SK-N-SH (cell line): ENCODE results near the gene DCAF17.

Source experiments
- CHD2 ChIP-seq: fragments of 150-350 bp; IDR thresholded peaks from 2 replicates; pipeline ENCODE4 v1.6.1; 2018; ENCODE audit warnings: low read length; ENCODE audit not compliant: partially characterized antibody
- FOXJ3 ChIP-seq: sonication (generic); formaldehyde crosslinking; IDR thresholded peaks from 2 replicates; pipeline ENCODE4 v1.5.1; 2020; ENCODE audit warnings: mild to moderate bottlenecking, missing genetic modification reagents
- FOXM1 ChIP-seq: IDR thresholded peaks from 2 replicates; pipeline ENCODE4 v1.4.0; 2012; ENCODE audit warnings: low read depth, mild to moderate bottlenecking
- RFX5 ChIP-seq: IDR thresholded peaks from 2 replicates; pipeline ENCODE4 v1.6.1; 2012; ENCODE audit warnings: mild to moderate bottlenecking, improper control_type of control experiment, low read length
- RXRA ChIP-seq: IDR thresholded peaks from 2 replicates; pipeline ENCODE4 v1.4.0; 2012; ENCODE audit warnings: low read depth, mild to moderate bottlenecking, borderline replicate concordance
- YY1 ChIP-seq: IDR thresholded peaks from 2 replicates; pipeline ENCODE4 v1.4.0; 2012; ENCODE audit warnings: low read depth, mild to moderate bottlenecking
- TF ChIP-seq, protein P1 (sequence below): fragments of 200-600 bp; sonication (generic); IDR thresholded peaks from 2 replicates; pipeline ENCODE4 v1.6.1; 2017; ENCODE audit warnings: antibody characterized with exemption, mild to moderate bottlenecking, moderate library complexity
- TF ChIP-seq, protein P2 (sequence below): IDR thresholded peaks from 2 replicates; pipeline ENCODE4; 2012

DNA sequence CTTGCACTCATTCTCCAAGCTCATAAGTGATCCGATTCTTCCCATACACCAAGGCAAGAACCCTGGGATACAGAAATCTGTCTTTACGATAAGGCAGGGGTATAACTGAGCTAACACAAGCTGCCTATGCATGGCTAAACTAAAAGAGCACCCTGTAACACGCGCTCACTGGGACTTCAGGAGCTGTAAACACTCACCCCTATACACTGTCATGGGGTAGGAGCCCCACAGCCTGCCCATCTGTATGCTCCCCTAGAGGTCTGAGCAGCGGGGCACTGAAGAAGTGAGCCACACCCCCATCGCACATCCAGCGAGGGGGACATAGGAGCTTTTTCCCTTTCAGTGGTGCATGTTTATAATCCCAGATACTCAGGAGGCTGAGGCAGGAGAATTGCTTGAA, 47.0 kb upstream of the DCAF17 start:
- TF ChIP-seq, protein P1, sequence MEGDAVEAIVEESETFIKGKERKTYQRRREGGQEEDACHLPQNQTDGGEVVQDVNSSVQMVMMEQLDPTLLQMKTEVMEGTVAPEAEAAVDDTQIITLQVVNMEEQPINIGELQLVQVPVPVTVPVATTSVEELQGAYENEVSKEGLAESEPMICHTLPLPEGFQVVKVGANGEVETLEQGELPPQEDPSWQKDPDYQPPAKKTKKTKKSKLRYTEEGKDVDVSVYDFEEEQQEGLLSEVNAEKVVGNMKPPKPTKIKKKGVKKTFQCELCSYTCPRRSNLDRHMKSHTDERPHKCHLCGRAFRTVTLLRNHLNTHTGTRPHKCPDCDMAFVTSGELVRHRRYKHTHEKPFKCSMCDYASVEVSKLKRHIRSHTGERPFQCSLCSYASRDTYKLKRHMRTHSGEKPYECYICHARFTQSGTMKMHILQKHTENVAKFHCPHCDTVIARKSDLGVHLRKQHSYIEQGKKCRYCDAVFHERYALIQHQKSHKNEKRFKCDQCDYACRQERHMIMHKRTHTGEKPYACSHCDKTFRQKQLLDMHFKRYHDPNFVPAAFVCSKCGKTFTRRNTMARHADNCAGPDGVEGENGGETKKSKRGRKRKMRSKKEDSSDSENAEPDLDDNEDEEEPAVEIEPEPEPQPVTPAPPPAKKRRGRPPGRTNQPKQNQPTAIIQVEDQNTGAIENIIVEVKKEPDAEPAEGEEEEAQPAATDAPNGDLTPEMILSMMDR, result no peak
- TF ChIP-seq RXRA (no peak), CHD2 (no peak), FOXM1 (no peak), FOXJ3 (CRISPR knock-in tag) (no peak), YY1 (no peak), RFX5 (no peak)
- TF ChIP-seq, protein P2, sequence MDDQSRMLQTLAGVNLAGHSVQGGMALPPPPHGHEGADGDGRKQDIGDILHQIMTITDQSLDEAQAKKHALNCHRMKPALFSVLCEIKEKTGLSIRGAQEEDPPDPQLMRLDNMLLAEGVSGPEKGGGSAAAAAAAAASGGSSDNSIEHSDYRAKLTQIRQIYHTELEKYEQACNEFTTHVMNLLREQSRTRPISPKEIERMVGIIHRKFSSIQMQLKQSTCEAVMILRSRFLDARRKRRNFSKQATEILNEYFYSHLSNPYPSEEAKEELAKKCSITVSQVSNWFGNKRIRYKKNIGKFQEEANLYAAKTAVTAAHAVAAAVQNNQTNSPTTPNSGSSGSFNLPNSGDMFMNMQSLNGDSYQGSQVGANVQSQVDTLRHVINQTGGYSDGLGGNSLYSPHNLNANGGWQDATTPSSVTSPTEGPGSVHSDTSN, result no peak
